ENCODE measurements around the gene LAMA2.

Gene LAMA2

DNA sequence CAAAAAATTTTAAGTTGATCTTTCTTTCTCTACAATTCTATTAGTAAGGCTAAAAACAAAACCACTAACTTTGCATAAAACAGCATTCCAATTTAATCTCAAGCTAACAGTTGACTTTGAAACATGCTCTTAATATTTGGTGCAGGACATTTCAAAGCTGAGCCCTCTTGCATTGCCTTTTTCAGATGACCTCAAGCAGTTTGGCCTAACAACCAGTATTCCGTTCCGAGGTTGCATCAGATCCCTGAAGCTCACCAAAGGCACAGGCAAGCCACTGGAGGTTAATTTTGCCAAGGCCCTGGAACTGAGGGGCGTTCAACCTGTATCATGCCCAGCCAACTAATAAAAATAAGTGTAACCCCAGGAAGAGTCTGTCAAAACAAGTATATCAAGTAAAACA is 633.1 kb downstream of the LAMA2 start:
- H3K9ac ChIP-seq (ENCODE audit: low read length), result no peak overlapping the region

GRCh38 chr6:129516787-129517186 is 633.8 kb downstream of the LAMA2 start:
- DNase-seq, result no peak

More for the DNA sequence above, 633.1 kb downstream of the LAMA2 start:
- H3K4me2 ChIP-seq (ENCODE audit: low read depth, low read length), result no peak overlapping the region
- no peak overlapping the region for H3K27ac ChIP-seq (ENCODE audit: low read length)
- H3K79me2 ChIP-seq (ENCODE audit: low read length), result no peaks in the 10 kb centered on the region
- H3K9me2 ChIP-seq (replicated peaks; ENCODE audit: insufficient read depth, low read length), result no peaks in the 10 kb centered on the region
- TF ChIP-seq EZH2phosphoT487 (IDR thresholded peaks at IDR 0.05; ENCODE audit: low read length) (no peak), EZH2 (optimal IDR thresholded peaks at IDR 0.05; ENCODE audit: low read depth, low read length) (no peak)
- TF ChIP-seq, protein P1, sequence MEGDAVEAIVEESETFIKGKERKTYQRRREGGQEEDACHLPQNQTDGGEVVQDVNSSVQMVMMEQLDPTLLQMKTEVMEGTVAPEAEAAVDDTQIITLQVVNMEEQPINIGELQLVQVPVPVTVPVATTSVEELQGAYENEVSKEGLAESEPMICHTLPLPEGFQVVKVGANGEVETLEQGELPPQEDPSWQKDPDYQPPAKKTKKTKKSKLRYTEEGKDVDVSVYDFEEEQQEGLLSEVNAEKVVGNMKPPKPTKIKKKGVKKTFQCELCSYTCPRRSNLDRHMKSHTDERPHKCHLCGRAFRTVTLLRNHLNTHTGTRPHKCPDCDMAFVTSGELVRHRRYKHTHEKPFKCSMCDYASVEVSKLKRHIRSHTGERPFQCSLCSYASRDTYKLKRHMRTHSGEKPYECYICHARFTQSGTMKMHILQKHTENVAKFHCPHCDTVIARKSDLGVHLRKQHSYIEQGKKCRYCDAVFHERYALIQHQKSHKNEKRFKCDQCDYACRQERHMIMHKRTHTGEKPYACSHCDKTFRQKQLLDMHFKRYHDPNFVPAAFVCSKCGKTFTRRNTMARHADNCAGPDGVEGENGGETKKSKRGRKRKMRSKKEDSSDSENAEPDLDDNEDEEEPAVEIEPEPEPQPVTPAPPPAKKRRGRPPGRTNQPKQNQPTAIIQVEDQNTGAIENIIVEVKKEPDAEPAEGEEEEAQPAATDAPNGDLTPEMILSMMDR (IDR thresholded peaks at IDR 0.05; ENCODE audit: low read length), result no peak
- no peaks in the 10 kb centered on the region for H4K20me1 ChIP-seq (ENCODE audit: insufficient read depth, low read length)
- H3K9me3 ChIP-seq (replicated peaks; ENCODE audit: insufficient read depth, low read length), result no peaks in the 10 kb centered on the region
- H2AFZ ChIP-seq (ENCODE audit: low read length), result no peak overlapping the region
- no peaks in the 10 kb centered on the region for H3K4me1 ChIP-seq (ENCODE audit: low read length)
- H3F3A ChIP-seq (ENCODE audit: insufficient read depth, low read length), result no peaks in the 10 kb centered on the region
- H3K27me3 ChIP-seq (replicated peaks; ENCODE audit: insufficient read depth, low read length), result no peaks in the 10 kb centered on the region
- no peak overlapping the region for H3K4me3 ChIP-seq (ENCODE audit: low read length)
- no peak for DNase-seq
- H3K36me3 ChIP-seq (replicated peaks; ENCODE audit: insufficient read depth, low read length), result no peaks in the 10 kb centered on the region

GRCh38 chr6:129517288-129517687 is 634.4 kb downstream of the LAMA2 start:
- Histone ChIP-seq H3K4me1 (ENCODE audit: low read length) (no peaks in the 10 kb centered on the region), H3K79me2 (ENCODE audit: low read length) (no peaks in the 10 kb centered on the region), H3K27me3 (replicated peaks; ENCODE audit: insufficient read depth, low read length) (no peaks in the 10 kb centered on the region), H2AFZ (ENCODE audit: low read length) (no peak overlapping the region), H3F3A (ENCODE audit: insufficient read depth, low read length) (no peaks in the 10 kb centered on the region), H3K9me2 (replicated peaks; ENCODE audit: insufficient read depth, low read length) (no peaks in the 10 kb centered on the region), H3K9ac (ENCODE audit: low read length) (no peak overlapping the region), H3K36me3 (replicated peaks; ENCODE audit: insufficient read depth, low read length) (no peaks in the 10 kb centered on the region), H3K9me3 (replicated peaks; ENCODE audit: insufficient read depth, low read length) (no peaks in the 10 kb centered on the region), H3K4me3 (ENCODE audit: low read length) (no peak overlapping the region), H3K27ac (ENCODE audit: low read length) (no peak overlapping the region), H3K4me2 (ENCODE audit: low read depth, low read length) (no peak overlapping the region), H4K20me1 (ENCODE audit: insufficient read depth, low read length) (no peaks in the 10 kb centered on the region)
- no peak for DNase-seq
- TF ChIP-seq, protein P1 (IDR thresholded peaks at IDR 0.05; ENCODE audit: low read length), result no peak
- TF ChIP-seq EZH2 (optimal IDR thresholded peaks at IDR 0.05; ENCODE audit: low read depth, low read length), result no peak
- no peak for TF ChIP-seq EZH2phosphoT487 (IDR thresholded peaks at IDR 0.05; ENCODE audit: low read length)

More at GRCh38 chr6:129516787-129517186, 633.8 kb downstream of the LAMA2 start:
- H3K4me1 ChIP-seq (ENCODE audit: low read length), result no peaks in the 10 kb centered on the region
- no peaks in the 10 kb centered on the region for H3K27me3 ChIP-seq (replicated peaks; ENCODE audit: insufficient read depth, low read length)
- H3K4me3 ChIP-seq (ENCODE audit: low read length), result no peak overlapping the region
- H3K9ac ChIP-seq (ENCODE audit: low read length), result no peak overlapping the region
- no peaks in the 10 kb centered on the region for H3F3A ChIP-seq (ENCODE audit: insufficient read depth, low read length)
- H4K20me1 ChIP-seq (ENCODE audit: insufficient read depth, low read length), result no peaks in the 10 kb centered on the region
- no peaks in the 10 kb centered on the region for H3K36me3 ChIP-seq (replicated peaks; ENCODE audit: insufficient read depth, low read length)
- no peaks in the 10 kb centered on the region for H3K79me2 ChIP-seq (ENCODE audit: low read length)
- no peak overlapping the region for H3K27ac ChIP-seq (ENCODE audit: low read length)
- no peaks in the 10 kb centered on the region for H3K9me3 ChIP-seq (replicated peaks; ENCODE audit: insufficient read depth, low read length)
- no peak overlapping the region for H2AFZ ChIP-seq (ENCODE audit: low read length)
- H3K4me2 ChIP-seq (ENCODE audit: low read depth, low read length), result no peak overlapping the region
- TF ChIP-seq EZH2 (optimal IDR thresholded peaks at IDR 0.05; ENCODE audit: low read depth, low read length) (no peak), EZH2phosphoT487 (IDR thresholded peaks at IDR 0.05; ENCODE audit: low read length) (no peak)
- TF ChIP-seq, protein P1 (IDR thresholded peaks at IDR 0.05; ENCODE audit: low read length), result no peak
- H3K9me2 ChIP-seq (replicated peaks; ENCODE audit: insufficient read depth, low read length), result no peaks in the 10 kb centered on the region
